Measurements from ENCODE around the gene CNDP2. TPM values are rescaled to one million over a fixed set of nuclear protein-coding genes. Genes with fewer than 3 reads are reported as not detected.
A peak's percentile ranks its signal among the peaks of the same experiment; 100 is the strongest.

CNDP2 gene
- total RNA-seq, 1 donor from 2014 or later = 113 TPM

GRCh38 chr18:74508366-74508765 lies 12.2 kb downstream of the CNDP2 start:
- Mint-ChIP-seq H3K4me3 (ENCODE audit: unreplicated experiment) (no peak overlapping the region), H3K4me1 (ENCODE audit: unreplicated experiment) (no peaks in the 10 kb centered on the region), H3K27me3 (ENCODE audit: unreplicated experiment) (peaks cover 3% of the 10 kb centered on the region), H3K27ac (ENCODE audit: unreplicated experiment) (peak overlapping the region; percentile 5), H3K9me3 (ENCODE audit: unreplicated experiment) (peaks cover 4% of the 10 kb centered on the region), H3K36me3 (ENCODE audit: low read depth, unreplicated experiment) (peaks cover 63% of the 10 kb centered on the region)
- no peak for TF ChIP-seq CTCF (IDR thresholded peaks at IDR 0.05; ENCODE audit: unreplicated experiment)
- no peak for DNase-seq (ENCODE audit: low spot score)

GRCh38 chr18:74508821-74509225 lies 12.7 kb downstream of the CNDP2 start:
- Mint-ChIP-seq H3K4me1 (ENCODE audit: unreplicated experiment) (no peaks in the 10 kb centered on the region), H3K9me3 (ENCODE audit: unreplicated experiment) (peaks cover 4% of the 10 kb centered on the region), H3K36me3 (ENCODE audit: low read depth, unreplicated experiment) (peaks cover 59% of the 10 kb centered on the region), H3K4me3 (ENCODE audit: unreplicated experiment) (no peak overlapping the region), H3K27me3 (ENCODE audit: unreplicated experiment) (peaks cover 3% of the 10 kb centered on the region), H3K27ac (ENCODE audit: unreplicated experiment) (peak overlapping the region; percentile 5)
- no peak for DNase-seq (ENCODE audit: low spot score)
- TF ChIP-seq CTCF (IDR thresholded peaks at IDR 0.05; ENCODE audit: unreplicated experiment) = no peak

- peaks cover 58% of the 10 kb centered on the region for H3K36me3 Mint-ChIP-seq (ENCODE audit: low read depth, unreplicated experiment)
- no peak for DNase-seq (ENCODE audit: low spot score)
- no peak for TF ChIP-seq CTCF (IDR thresholded peaks at IDR 0.05; ENCODE audit: unreplicated experiment)
Observed at GRCh38 chr18:74509856-74510769, 13.9 kb downstream of the CNDP2 start.

GRCh38 chr18:74510770-74511095 lies 14.6 kb downstream of the CNDP2 start:
- H3K4me1 Mint-ChIP-seq (ENCODE audit: unreplicated experiment) = no peaks in the 10 kb centered on the region
- no peak for TF ChIP-seq CTCF (IDR thresholded peaks at IDR 0.05; ENCODE audit: unreplicated experiment)
- H3K9me3 Mint-ChIP-seq (ENCODE audit: unreplicated experiment) = peaks cover 4% of the 10 kb centered on the region
- no peak overlapping the region for H3K27ac Mint-ChIP-seq (ENCODE audit: unreplicated experiment)
- peaks cover 56% of the 10 kb centered on the region for H3K36me3 Mint-ChIP-seq (ENCODE audit: low read depth, unreplicated experiment)
- H3K27me3 Mint-ChIP-seq (ENCODE audit: unreplicated experiment) = peaks cover 6% of the 10 kb centered on the region
- no peak for DNase-seq (ENCODE audit: low spot score)
- H3K4me3 Mint-ChIP-seq (ENCODE audit: unreplicated experiment) = no peak overlapping the region

More at GRCh38 chr18:74509856-74510769, 13.9 kb downstream of the CNDP2 start:
- Mint-ChIP-seq H3K27me3 (ENCODE audit: unreplicated experiment) (peaks cover 6% of the 10 kb centered on the region), H3K27ac (ENCODE audit: unreplicated experiment) (no peak overlapping the region), H3K4me1 (ENCODE audit: unreplicated experiment) (no peaks in the 10 kb centered on the region), H3K9me3 (ENCODE audit: unreplicated experiment) (peaks cover 4% of the 10 kb centered on the region), H3K4me3 (ENCODE audit: unreplicated experiment) (peak overlapping the region; percentile 24)

GRCh38 chr18:74511823-74512222 lies 15.7 kb downstream of the CNDP2 start:
- Mint-ChIP-seq H3K36me3 (ENCODE audit: low read depth, unreplicated experiment) (peaks cover 55% of the 10 kb centered on the region), H3K4me3 (ENCODE audit: unreplicated experiment) (no peak overlapping the region), H3K4me1 (ENCODE audit: unreplicated experiment) (no peaks in the 10 kb centered on the region), H3K27ac (ENCODE audit: unreplicated experiment) (no peak overlapping the region), H3K27me3 (ENCODE audit: unreplicated experiment) (peaks cover 6% of the 10 kb centered on the region), H3K9me3 (ENCODE audit: unreplicated experiment) (peaks cover 4% of the 10 kb centered on the region)
- no peak for TF ChIP-seq CTCF (IDR thresholded peaks at IDR 0.05; ENCODE audit: unreplicated experiment)
- no peak for DNase-seq (ENCODE audit: low spot score)
